Measurements from ENCODE around the gene RBL2.

DNA sequence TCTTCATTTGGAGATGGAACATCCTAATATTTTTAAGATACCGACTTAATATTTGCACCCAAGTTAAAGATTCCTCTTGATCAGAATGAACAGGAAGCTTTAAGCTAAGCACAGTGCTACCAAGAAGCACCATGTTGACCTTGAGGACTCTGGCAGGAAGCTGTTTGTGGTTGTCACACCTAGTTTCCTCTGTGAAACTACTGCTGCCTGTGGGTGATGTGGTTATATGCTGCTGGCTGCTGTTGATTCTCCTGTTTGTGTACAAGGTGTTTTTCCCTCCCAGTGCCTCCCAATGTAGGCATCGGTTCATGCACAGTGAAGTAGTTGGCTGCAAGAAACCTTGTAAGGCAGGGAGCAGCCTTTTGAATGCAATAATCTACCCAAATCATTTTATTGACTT lies 23.4 kb downstream of the RBL2 start:
- TF ChIP-seq CTCF (IDR thresholded peaks at IDR 0.05): no peak
- no peak for TF ChIP-seq EP300 (IDR thresholded peaks at IDR 0.05)
- no peak for TF ChIP-seq POLR2A (IDR thresholded peaks at IDR 0.05)

Data from ovary (tissue), 3 donors.